ENCODE results near the gene TMEM17. TPM values are rescaled to one million over a fixed set of nuclear protein-coding genes. Genes with fewer than 3 reads are reported as not detected.

Gene TMEM17
- total and polyA plus RNA-seq, 2 of the 13 experiments (the other 11 are each of a cell fraction or from before 2014, with no cell fraction given) = 0.22 to 0.50 TPM

- TF ChIP-seq BCLAF1 (IDR thresholded peaks at IDR 0.05) = no peak
- TF ChIP-seq GZF1 (CRISPR knock-in tag; IDR thresholded peaks at IDR 0.05) = 0 out of 2 replicates have a peak, but pooled peaks have one; percentile 46
- TF ChIP-seq RXRB (CRISPR knock-in tag; IDR thresholded peaks at IDR 0.05; ENCODE audit: borderline replicate concordance) = peak; percentile 62; the same call in 1 of the 2 replicates
- TF ChIP-seq CENPT (CRISPR knock-in tag; IDR thresholded peaks at IDR 0.05; ENCODE audit: low read depth) = 0 out of 2 replicates have a peak, but pooled peaks have one; percentile 48
- TF ChIP-seq HNF4A (CRISPR knock-in tag; IDR thresholded peaks at IDR 0.05) = peak; percentile 30; the same call in 1 of the 2 replicates
- peak; percentile 95 for TF ChIP-seq ZNF292 (CRISPR knock-in tag; IDR thresholded peaks at IDR 0.05; ENCODE audit: borderline replicate concordance, low read depth)
- no peak for TF ChIP-seq RNF219 (CRISPR knock-in tag; IDR thresholded peaks at IDR 0.05)
- TF ChIP-seq ETV5 (CRISPR knock-in tag; IDR thresholded peaks at IDR 0.05; ENCODE audit: borderline replicate concordance) = peak; percentile 86; the same call in 1 of the 2 replicates
- peak; percentile 73 for TF ChIP-seq SAP130 (CRISPR knock-in tag; IDR thresholded peaks at IDR 0.05; ENCODE audit: low read depth)
- no peak for TF ChIP-seq GABPA (IDR thresholded peaks at IDR 0.05; ENCODE audit: low read depth, low read length)
- TF ChIP-seq GABPA (CRISPR knock-in tag; IDR thresholded peaks at IDR 0.05; ENCODE audit: low read depth) = peak; percentile 72; the same call in 1 of the 2 replicates
- TF ChIP-seq ZNF816 (CRISPR knock-in tag; IDR thresholded peaks at IDR 0.05; ENCODE audit: borderline replicate concordance) = no peak
- TF ChIP-seq SNAPC2 (CRISPR knock-in tag; IDR thresholded peaks at IDR 0.05) = no peak
- TF ChIP-seq ZNF761 (CRISPR knock-in tag; conservative IDR thresholded peaks at IDR 0.05) = no peak
- TF ChIP-seq MIXL1 (CRISPR knock-in tag; IDR thresholded peaks at IDR 0.05) = peak; percentile 44; the same call in 1 of the 2 replicates
- TF ChIP-seq ATF2 (CRISPR knock-in tag; IDR thresholded peaks at IDR 0.05) = peak; percentile 11; the same call in 1 of the 2 replicates
- peak; percentile 99 for TF ChIP-seq TEAD3 (CRISPR knock-in tag; optimal IDR thresholded peaks at IDR 0.05; ENCODE audit: borderline replicate concordance)
- peak; percentile 72 for TF ChIP-seq KAT8 (CRISPR knock-in tag; IDR thresholded peaks at IDR 0.05)
- peak; percentile 58 for TF ChIP-seq SALL1 (CRISPR knock-in tag; IDR thresholded peaks at IDR 0.05)
- TF ChIP-seq ZBTB20 (CRISPR knock-in tag; IDR thresholded peaks at IDR 0.05; ENCODE audit: borderline replicate concordance, low read depth) = peak; percentile 50; the same call in 1 of the 2 replicates
- TF ChIP-seq NR2F2 (IDR thresholded peaks at IDR 0.05; ENCODE audit: borderline replicate concordance, low read depth) = no peak
- peak; percentile 48; the same call in 1 of the 2 replicates for TF ChIP-seq IKZF5 (CRISPR knock-in tag; IDR thresholded peaks at IDR 0.05)
Observed at GRCh38 chr2:62478093-62478580, 27.9 kb downstream of the TMEM17 start (continued).
